ENCODE data around the gene GINS1.

Gene GINS1

GRCh38 chr20:25477014-25477882 is 69.8 kb downstream of the GINS1 start:
- no peak for DNase-seq (ENCODE audit: low spot score)

- DNase-seq (ENCODE audit: low spot score): no peak
These were observed 71.6 kb downstream of the GINS1 start for GRCh38 chr20:25478889-25479568.

- no peak for DNase-seq (ENCODE audit: low spot score)
These were observed 72.2 kb downstream of the GINS1 start for GRCh38 chr20:25479638-25480037.

GRCh38 chr20:25480156-25480555 is 72.7 kb downstream of the GINS1 start:
- DNase-seq (ENCODE audit: low spot score): no peak

- DNase-seq (ENCODE audit: low spot score): no peak
These were observed 73.3 kb downstream of the GINS1 start for GRCh38 chr20:25480797-25481196.

- no peak for DNase-seq (ENCODE audit: low spot score)
These were observed 73.9 kb downstream of the GINS1 start for GRCh38 chr20:25481235-25481917.

GRCh38 chr20:25481918-25482253 is 74.4 kb downstream of the GINS1 start:
- no peak for DNase-seq (ENCODE audit: low spot score)

- no peak for DNase-seq (ENCODE audit: low spot score)
These were observed 76.1 kb downstream of the GINS1 start for GRCh38 chr20:25483431-25484132.

GRCh38 chr20:25484224-25484846 is 76.9 kb downstream of the GINS1 start:
- DNase-seq (ENCODE audit: low spot score): no peak

GRCh38 chr20:25484911-25485511 is 77.5 kb downstream of the GINS1 start:
- no peak for DNase-seq (ENCODE audit: low spot score)

- DNase-seq (ENCODE audit: low spot score): no peak
These were observed 78.4 kb downstream of the GINS1 start for GRCh38 chr20:25485872-25486271.

GRCh38 chr20:25486377-25486776 is 78.9 kb downstream of the GINS1 start:
- no peak for DNase-seq (ENCODE audit: low spot score)

- DNase-seq (ENCODE audit: low spot score): no peak
These were observed 79.8 kb downstream of the GINS1 start for GRCh38 chr20:25487306-25487705.

- DNase-seq (ENCODE audit: low spot score): no peak
These were observed 80.5 kb downstream of the GINS1 start for GRCh38 chr20:25487975-25488374.

- DNase-seq (ENCODE audit: low spot score): no peak
These were observed 81.9 kb downstream of the GINS1 start for GRCh38 chr20:25489221-25489871.

GRCh38 chr20:25490656-25491445 is 83.4 kb downstream of the GINS1 start:
- DNase-seq (ENCODE audit: low spot score): no peak

GRCh38 chr20:25491446-25492038 is 84.1 kb downstream of the GINS1 start:
- DNase-seq (ENCODE audit: low spot score): no peak

- no peak for DNase-seq (ENCODE audit: low spot score)
These were observed 85.7 kb downstream of the GINS1 start for GRCh38 chr20:25493137-25493536.

- DNase-seq (ENCODE audit: low spot score): no peak
These were observed 86.5 kb downstream of the GINS1 start for GRCh38 chr20:25493748-25494505.
